Calu3 (cell line): ENCODE measurements around the gene DSC2. TPM values are rescaled to one million over a fixed set of nuclear protein-coding genes. Genes with fewer than 3 reads are reported as not detected.

Experiments used
- BruUV-seq: library from RNA; stranded (reverse); fragments of 400-500 nt; replicated peaks from 2 replicates; lab custom pipeline; 2021; lab: Mats Ljungman, UMichigan
- CTCF ChIA-PET: fragments of 300-600 bp; sonication (Branson Sonifier 250); formaldehyde crosslinking; loops from one replicate; lab custom pipeline; 2022; ENCODE audit warnings: antibody characterized with exemption; lab: Charles Lee
- DNase-seq: peaks from one replicate; pipeline ENCODE4 v3.0.0; 2022
- H3K27ac Mint-ChIP-seq: one replicate; pipeline ENCODE4 v1.8.0; 2022; ENCODE audit warnings: mixed read lengths; ENCODE audit not compliant: unreplicated experiment
- H3K27me3 Mint-ChIP-seq: one replicate; pipeline ENCODE4 v1.8.0; 2022; ENCODE audit warnings: mixed read lengths; ENCODE audit not compliant: unreplicated experiment
- H3K36me3 Mint-ChIP-seq: one replicate; pipeline ENCODE4 v1.8.0; 2022; ENCODE audit warnings: mild to moderate bottlenecking, moderate library complexity, mixed read lengths; ENCODE audit not compliant: insufficient read depth, unreplicated experiment
- H3K4me1 Mint-ChIP-seq: one replicate; pipeline ENCODE4 v1.8.0; 2022; ENCODE audit warnings: mild to moderate bottlenecking, low read depth, mixed read lengths; ENCODE audit not compliant: unreplicated experiment
- H3K4me3 Mint-ChIP-seq: one replicate; pipeline ENCODE4 v1.8.0; 2022; ENCODE audit warnings: mild to moderate bottlenecking, low read depth, moderate library complexity, mixed read lengths; ENCODE audit not compliant: unreplicated experiment
- H3K9me3 Mint-ChIP-seq: one replicate; pipeline ENCODE4 v1.8.0; 2022; ENCODE audit warnings: low read depth, mixed read lengths; ENCODE audit not compliant: unreplicated experiment
- intact Hi-C: fragments of 100-400 bp; cut with micrococcal nuclease; formaldehyde crosslinking; loops from one replicate; pipeline ENCODE4 v1.10.0; 2022; ENCODE audit not compliant: unreplicated experiment
- total RNA-seq: library from RNA; stranded (reverse); gene quantifications from 2 replicates; pipeline ENCODE4 v1.2.3, GENCODE V29; 2022
- TF ChIP-seq, protein P1 (sequence below): fragments of 200-600 bp; IDR thresholded peaks from one replicate; pipeline ENCODE4 v1.8.0; 2022; ENCODE audit warnings: antibody characterized with exemption; ENCODE audit not compliant: unreplicated experiment

DSC2 gene
- total RNA-seq, 1 experiment from 2014 or later: 42.4 TPM

DNA sequence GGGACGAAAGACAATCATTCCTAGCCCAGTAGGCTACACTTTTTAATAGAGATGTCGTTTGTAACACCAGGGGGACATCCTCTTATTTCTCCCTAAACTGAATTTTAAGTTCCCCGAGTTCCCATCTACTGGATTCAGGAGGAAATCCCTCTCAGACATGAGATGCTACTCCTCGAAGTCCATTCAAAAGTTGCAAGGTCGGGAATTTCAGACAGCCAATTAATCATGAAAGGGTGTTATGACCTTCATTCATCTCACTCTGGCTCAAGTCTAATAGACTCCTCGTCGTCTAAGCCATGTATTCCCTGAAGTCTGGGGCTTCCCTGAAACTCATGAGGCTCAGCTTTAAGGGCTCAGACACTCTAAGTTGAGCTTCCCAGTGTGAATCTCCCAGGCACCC is 58.5 kb downstream of the DSC2 start:
- Mint-ChIP-seq H3K4me3 (peak overlapping the region; percentile 75), H3K4me1 (peaks cover 34% of the 10 kb centered on the region), H3K36me3 (peaks cover 26% of the 10 kb centered on the region), H3K27me3 (no peaks in the 10 kb centered on the region), H3K27ac (peak overlapping the region; percentile 36), H3K9me3 (no peaks in the 10 kb centered on the region)
- no TSS peak for BruUV-seq
- intact Hi-C loops: no loop called here
- TF ChIP-seq, protein P1, sequence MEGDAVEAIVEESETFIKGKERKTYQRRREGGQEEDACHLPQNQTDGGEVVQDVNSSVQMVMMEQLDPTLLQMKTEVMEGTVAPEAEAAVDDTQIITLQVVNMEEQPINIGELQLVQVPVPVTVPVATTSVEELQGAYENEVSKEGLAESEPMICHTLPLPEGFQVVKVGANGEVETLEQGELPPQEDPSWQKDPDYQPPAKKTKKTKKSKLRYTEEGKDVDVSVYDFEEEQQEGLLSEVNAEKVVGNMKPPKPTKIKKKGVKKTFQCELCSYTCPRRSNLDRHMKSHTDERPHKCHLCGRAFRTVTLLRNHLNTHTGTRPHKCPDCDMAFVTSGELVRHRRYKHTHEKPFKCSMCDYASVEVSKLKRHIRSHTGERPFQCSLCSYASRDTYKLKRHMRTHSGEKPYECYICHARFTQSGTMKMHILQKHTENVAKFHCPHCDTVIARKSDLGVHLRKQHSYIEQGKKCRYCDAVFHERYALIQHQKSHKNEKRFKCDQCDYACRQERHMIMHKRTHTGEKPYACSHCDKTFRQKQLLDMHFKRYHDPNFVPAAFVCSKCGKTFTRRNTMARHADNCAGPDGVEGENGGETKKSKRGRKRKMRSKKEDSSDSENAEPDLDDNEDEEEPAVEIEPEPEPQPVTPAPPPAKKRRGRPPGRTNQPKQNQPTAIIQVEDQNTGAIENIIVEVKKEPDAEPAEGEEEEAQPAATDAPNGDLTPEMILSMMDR: no peak
- CTCF ChIA-PET: no interaction called here
- DNase-seq: no peak

DNA sequence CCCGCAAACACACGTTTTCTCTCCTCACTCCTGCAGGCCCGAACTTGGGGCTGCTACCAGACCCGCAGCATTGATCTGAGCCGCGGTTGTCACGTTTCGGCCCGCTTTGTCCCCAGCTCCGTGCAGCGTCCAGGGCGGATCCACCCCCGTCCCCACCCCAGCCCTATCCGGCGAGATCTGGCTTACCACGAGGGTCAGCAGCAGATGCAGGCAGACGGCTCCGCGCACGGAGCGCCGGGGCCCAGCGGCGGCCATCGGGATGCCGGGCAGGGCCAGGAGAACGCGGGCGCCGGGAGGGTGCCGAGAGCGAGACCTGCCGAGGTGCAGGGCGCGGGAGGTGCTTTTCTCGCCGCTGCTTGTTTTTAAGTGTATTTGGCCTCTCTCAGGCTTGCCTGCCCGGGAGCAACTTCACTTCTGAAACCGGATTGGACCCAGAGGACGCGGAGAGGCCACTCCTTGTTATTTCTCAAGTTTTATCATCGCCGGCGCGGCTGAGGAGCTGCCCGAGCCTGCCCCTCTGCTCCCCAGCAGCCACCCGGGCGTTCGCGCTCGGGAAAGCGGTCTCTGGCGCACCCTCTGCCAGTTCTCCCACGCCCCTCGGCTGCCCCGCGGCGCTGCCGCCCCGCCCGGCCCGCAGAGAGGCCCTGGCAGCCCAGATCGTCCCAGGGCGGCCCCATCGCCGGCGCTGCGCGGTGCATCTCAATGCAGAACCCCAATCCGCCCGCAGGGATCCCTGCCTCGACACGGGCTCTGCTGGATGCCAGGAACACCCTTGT is 59.6 kb downstream of the DSC2 start, which contains the start of gene DSC3:
TSS of gene DSC3 (minus strand) at position 337 of the 776 bp plus-strand sequence. CDS start at position 255, 82 bp downstream.
- peak within 1 kb of the TSS; percentile 75 for H3K4me3 Mint-ChIP-seq
- H3K36me3 Mint-ChIP-seq: peaks cover 26% of the 10 kb centered on the region
- no TSS peak for BruUV-seq
- peak within 1 kb of the TSS; percentile 36 for H3K27ac Mint-ChIP-seq
- DNase-seq: peak; percentile 63
- H3K27me3 Mint-ChIP-seq: no peaks in the 10 kb centered on the region
- intact Hi-C loops: no loop called here
- TF ChIP-seq, protein P1: no peak
- H3K9me3 Mint-ChIP-seq: no peaks in the 10 kb centered on the region
- H3K4me1 Mint-ChIP-seq: peaks cover 34% of the 10 kb centered on the region
- CTCF ChIA-PET: no interaction called here

DNA sequence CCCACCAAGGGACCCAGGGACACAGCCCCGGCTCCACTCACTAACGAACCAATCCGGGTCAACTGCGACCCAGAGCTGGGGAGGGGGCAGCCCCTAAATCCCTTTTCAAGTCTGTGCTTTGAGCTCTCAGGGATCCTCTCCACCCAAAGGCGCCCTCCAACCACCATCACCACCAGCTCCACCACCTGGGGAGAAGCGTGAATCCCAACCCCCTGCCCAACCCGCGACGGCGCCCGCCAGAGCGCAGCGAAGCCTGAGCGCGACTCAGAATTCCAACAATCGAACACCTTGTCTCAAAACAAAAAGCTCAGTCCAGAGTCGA is 60.2 kb downstream of the DSC2 start:
- Mint-ChIP-seq H3K27me3 (no peaks in the 10 kb centered on the region), H3K27ac (peak overlapping the region; percentile 16), H3K36me3 (peaks cover 26% of the 10 kb centered on the region), H3K9me3 (no peaks in the 10 kb centered on the region), H3K4me3 (peak overlapping the region; percentile 75), H3K4me1 (peaks cover 30% of the 10 kb centered on the region)
- intact Hi-C loops: no loop called here
- DNase-seq: no peak
- TF ChIP-seq, protein P1: no peak
- CTCF ChIA-PET: no interaction called here
- no TSS peak for BruUV-seq

DNA sequence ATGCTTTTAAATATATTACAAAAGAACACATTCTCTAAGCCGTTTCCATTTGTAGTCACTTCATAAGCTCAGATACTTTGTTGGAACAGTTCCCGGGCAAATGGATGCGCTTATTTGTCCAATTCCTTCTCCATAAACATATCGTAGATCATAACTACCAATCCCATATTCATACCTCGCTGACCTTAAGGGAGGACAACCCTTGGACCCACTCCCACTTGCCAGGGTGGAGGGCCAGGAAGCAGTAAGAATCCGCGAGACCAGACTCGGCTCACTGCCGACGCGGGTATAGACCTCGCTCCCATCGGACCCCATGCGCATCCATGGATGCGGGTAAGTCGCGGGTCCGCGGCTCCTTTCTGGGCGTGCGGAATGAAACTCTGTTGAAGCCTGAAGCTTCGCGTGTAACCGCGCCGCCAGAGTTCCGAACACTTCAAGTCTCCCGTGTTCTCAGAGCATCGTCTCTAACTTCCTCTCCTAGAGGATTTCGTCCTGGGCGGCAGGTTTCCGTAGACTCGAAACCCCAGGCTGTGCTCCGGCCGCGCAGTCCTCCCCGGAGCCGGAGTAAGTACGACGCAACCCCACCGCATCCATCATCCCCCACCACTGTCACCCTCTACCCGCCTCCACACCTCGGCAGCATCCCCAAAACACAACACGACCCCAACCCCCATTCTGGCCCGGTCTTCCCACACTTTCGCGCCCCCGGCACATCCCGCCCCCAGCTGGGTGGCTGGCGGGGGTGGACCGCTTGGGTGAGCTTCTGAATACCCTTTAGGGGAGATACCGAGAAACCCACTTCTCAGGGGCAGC is 60.7 kb downstream of the DSC2 start:
- TF ChIP-seq, protein P1: no peak
- Mint-ChIP-seq H3K36me3 (peaks cover 26% of the 10 kb centered on the region), H3K4me3 (peak overlapping the region; percentile 75), H3K27ac (peak overlapping the region; percentile 16), H3K27me3 (no peaks in the 10 kb centered on the region), H3K4me1 (peaks cover 25% of the 10 kb centered on the region), H3K9me3 (no peaks in the 10 kb centered on the region)
- no TSS peak for BruUV-seq
- peak; percentile 23 for DNase-seq
- CTCF ChIA-PET: no interaction called here
- intact Hi-C loops: no loop called here
